ENCODE data around the gene LAMC3.

Gene LAMC3

GRCh38 chr9:131076347-131077195, 67.6 kb downstream of the LAMC3 start:
- no peak for DNase-seq (ENCODE audit: low read depth)

GRCh38 chr9:131078427-131079366, 69.7 kb downstream of the LAMC3 start:
- DNase-seq (ENCODE audit: low read depth): no peak

GRCh38 chr9:131080589-131080988, 71.6 kb downstream of the LAMC3 start:
- no peak for DNase-seq (ENCODE audit: low read depth)

- DNase-seq (ENCODE audit: low read depth): no peak
Observed at GRCh38 chr9:131081868-131082267, 72.9 kb downstream of the LAMC3 start.

GRCh38 chr9:131082774-131083512, 74.0 kb downstream of the LAMC3 start:
- no peak for DNase-seq (ENCODE audit: low read depth)

- DNase-seq (ENCODE audit: low read depth): no peak
Observed at GRCh38 chr9:131084661-131085369, 75.8 kb downstream of the LAMC3 start.

- DNase-seq (ENCODE audit: low read depth): no peak
Observed at GRCh38 chr9:131085370-131086122, 76.6 kb downstream of the LAMC3 start.

GRCh38 chr9:131087354-131087893, 78.5 kb downstream of the LAMC3 start:
- no peak for DNase-seq (ENCODE audit: low read depth)

GRCh38 chr9:131090025-131090787, 81.2 kb downstream of the LAMC3 start:
- DNase-seq (ENCODE audit: low read depth): no peak

GRCh38 chr9:131091352-131091992, 82.5 kb downstream of the LAMC3 start:
- no peak for DNase-seq (ENCODE audit: low read depth)

- DNase-seq (ENCODE audit: low read depth): no peak
Observed at GRCh38 chr9:131092030-131092429, 83.1 kb downstream of the LAMC3 start.

GRCh38 chr9:131092548-131093440, 83.8 kb downstream of the LAMC3 start:
- no peak for DNase-seq (ENCODE audit: low read depth)

GRCh38 chr9:131094015-131094414, 85.0 kb downstream of the LAMC3 start:
- DNase-seq (ENCODE audit: low read depth): no peak

GRCh38 chr9:131094622-131095021, 85.6 kb downstream of the LAMC3 start:
- DNase-seq (ENCODE audit: low read depth): no peak

- DNase-seq (ENCODE audit: low read depth): no peak
Observed at GRCh38 chr9:131095666-131096268, 86.8 kb downstream of the LAMC3 start.

GRCh38 chr9:131096269-131097125, 87.5 kb downstream of the LAMC3 start, which contains the start of gene AIF1L:
Gene AIF1L (plus strand): TSS chr9:131096531. CDS start chr9:131096630, 99 bp downstream.
- DNase-seq (ENCODE audit: low read depth): no peak

All from stimulated activated CD8-positive, alpha-beta memory T cell treated with anti-CD3 and anti-CD28 coated beads, Interleukin-7, amount 100 ng/mL, for 24 hours (primary cell).